ENCODE data around the gene SDR39U1.

DNA sequence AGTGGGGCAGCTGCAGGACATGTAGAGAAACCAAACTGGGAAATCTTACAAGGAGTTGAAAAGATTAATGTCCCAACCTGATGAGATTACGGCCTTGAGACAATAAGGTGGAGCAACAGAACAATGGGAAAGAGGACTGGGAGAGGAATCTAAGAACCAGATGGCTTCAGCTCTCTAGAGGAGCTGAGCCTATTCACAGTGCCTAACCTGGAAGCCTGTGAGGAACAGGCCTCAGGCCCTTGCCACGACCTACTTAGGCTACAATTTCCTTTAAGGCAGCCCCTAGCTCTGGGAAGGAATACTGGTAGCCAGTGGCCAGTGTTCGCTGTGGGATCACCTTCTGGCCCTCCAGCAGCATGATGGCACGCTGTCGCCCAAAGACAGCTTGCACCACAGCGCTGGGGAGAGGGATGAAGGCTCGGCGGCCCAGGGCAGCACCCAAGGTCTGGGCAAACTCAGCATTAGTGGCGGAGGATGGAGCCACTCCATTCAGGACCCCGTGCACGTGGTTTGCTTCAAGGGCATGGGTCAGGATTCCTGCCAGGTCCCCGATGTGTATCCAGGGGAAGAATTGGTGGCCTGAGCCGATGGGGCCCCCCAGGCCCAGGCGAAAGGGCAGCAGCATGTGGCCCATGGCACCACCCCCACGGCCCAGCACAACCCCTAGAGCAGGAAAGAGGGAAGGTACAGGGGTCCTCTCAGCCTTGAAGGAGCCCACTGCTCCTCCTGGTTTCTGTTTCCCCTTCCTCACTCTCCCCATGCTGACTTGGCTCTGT lies 2.6 kb downstream of the SDR39U1 start:
- TF ChIP-seq TARDBP (IDR thresholded peaks at IDR 0.05; ENCODE audit: borderline replicate concordance) (no peak), TAF1 (IDR thresholded peaks at IDR 0.05; ENCODE audit: borderline replicate concordance, low read depth, low read length) (no peak), TCF12 (IDR thresholded peaks at IDR 0.05; ENCODE audit: low read depth, low read length) (no peak), CBX5 (IDR thresholded peaks at IDR 0.05; ENCODE audit: low read depth) (no peak), CBX3 (IDR thresholded peaks at IDR 0.05; ENCODE audit: borderline replicate concordance, low read depth) (no peak), CREM (IDR thresholded peaks at IDR 0.05; ENCODE audit: low read depth) (no peak)
- TF ChIP-seq, protein P1, sequence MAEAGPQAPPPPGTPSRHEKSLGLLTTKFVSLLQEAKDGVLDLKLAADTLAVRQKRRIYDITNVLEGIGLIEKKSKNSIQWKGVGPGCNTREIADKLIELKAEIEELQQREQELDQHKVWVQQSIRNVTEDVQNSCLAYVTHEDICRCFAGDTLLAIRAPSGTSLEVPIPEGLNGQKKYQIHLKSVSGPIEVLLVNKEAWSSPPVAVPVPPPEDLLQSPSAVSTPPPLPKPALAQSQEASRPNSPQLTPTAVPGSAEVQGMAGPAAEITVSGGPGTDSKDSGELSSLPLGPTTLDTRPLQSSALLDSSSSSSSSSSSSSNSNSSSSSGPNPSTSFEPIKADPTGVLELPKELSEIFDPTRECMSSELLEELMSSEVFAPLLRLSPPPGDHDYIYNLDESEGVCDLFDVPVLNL (IDR thresholded peaks at IDR 0.05; ENCODE audit: low read depth, low read length) = no peak
- TF ChIP-seq, protein P2, sequence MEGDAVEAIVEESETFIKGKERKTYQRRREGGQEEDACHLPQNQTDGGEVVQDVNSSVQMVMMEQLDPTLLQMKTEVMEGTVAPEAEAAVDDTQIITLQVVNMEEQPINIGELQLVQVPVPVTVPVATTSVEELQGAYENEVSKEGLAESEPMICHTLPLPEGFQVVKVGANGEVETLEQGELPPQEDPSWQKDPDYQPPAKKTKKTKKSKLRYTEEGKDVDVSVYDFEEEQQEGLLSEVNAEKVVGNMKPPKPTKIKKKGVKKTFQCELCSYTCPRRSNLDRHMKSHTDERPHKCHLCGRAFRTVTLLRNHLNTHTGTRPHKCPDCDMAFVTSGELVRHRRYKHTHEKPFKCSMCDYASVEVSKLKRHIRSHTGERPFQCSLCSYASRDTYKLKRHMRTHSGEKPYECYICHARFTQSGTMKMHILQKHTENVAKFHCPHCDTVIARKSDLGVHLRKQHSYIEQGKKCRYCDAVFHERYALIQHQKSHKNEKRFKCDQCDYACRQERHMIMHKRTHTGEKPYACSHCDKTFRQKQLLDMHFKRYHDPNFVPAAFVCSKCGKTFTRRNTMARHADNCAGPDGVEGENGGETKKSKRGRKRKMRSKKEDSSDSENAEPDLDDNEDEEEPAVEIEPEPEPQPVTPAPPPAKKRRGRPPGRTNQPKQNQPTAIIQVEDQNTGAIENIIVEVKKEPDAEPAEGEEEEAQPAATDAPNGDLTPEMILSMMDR (IDR thresholded peaks at IDR 0.05 in 2 of 3, conservative IDR thresholded peaks at IDR 0.05 in 1 of 3; ENCODE audit: control insufficient read depth in 2 of 3, extremely low read depth in 1 of 3, insufficient read depth in 1 of 3, low read depth in 3 of 3, low read length in 3 of 3) = no peak
- TF ChIP-seq, protein P3, sequence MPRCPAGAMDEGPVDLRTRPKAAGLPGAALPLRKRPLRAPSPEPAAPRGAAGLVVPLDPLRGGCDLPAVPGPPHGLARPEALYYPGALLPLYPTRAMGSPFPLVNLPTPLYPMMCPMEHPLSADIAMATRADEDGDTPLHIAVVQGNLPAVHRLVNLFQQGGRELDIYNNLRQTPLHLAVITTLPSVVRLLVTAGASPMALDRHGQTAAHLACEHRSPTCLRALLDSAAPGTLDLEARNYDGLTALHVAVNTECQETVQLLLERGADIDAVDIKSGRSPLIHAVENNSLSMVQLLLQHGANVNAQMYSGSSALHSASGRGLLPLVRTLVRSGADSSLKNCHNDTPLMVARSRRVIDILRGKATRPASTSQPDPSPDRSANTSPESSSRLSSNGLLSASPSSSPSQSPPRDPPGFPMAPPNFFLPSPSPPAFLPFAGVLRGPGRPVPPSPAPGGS (IDR thresholded peaks at IDR 0.05; ENCODE audit: borderline replicate concordance, insufficient read depth, low read depth, low read length, poor library complexity, severe bottlenecking) = no peak
- TF ChIP-seq, protein P4, sequence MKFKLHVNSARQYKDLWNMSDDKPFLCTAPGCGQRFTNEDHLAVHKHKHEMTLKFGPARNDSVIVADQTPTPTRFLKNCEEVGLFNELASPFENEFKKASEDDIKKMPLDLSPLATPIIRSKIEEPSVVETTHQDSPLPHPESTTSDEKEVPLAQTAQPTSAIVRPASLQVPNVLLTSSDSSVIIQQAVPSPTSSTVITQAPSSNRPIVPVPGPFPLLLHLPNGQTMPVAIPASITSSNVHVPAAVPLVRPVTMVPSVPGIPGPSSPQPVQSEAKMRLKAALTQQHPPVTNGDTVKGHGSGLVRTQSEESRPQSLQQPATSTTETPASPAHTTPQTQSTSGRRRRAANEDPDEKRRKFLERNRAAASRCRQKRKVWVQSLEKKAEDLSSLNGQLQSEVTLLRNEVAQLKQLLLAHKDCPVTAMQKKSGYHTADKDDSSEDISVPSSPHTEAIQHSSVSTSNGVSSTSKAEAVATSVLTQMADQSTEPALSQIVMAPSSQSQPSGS (IDR thresholded peaks at IDR 0.05; ENCODE audit: low read length) = no peak
